Astrocyte of the spinal cord (primary cell): ENCODE results near the gene SLC25A18.

Source experiments
- DNase-seq: peaks from one replicate; pipeline ENCODE4 v3.0.0; 2011; ENCODE audit warnings: low read depth, low spot score
- H3K4me3 ChIP-seq: 2 replicates; pipeline ENCODE4 v1.5.1; 2011; ENCODE audit warnings: low read depth, mild to moderate bottlenecking, low read length, moderate library complexity
- in situ Hi-C: cut with HindIII; loops from 2 replicates; pipeline ENCODE4 v1.10.0; 2017; ENCODE audit warnings: low sequenced_read_pairs
- TF ChIP-seq, protein P1 (sequence below): IDR thresholded peaks from 2 replicates; pipeline ENCODE4 v1.5.1; 2012; ENCODE audit warnings: low read depth, mild to moderate bottlenecking, low read length, inconsistent platforms

Gene SLC25A18

GRCh38 chr22:17586831-17587440, 23.6 kb downstream of the SLC25A18 start:
- TF ChIP-seq, protein P1, sequence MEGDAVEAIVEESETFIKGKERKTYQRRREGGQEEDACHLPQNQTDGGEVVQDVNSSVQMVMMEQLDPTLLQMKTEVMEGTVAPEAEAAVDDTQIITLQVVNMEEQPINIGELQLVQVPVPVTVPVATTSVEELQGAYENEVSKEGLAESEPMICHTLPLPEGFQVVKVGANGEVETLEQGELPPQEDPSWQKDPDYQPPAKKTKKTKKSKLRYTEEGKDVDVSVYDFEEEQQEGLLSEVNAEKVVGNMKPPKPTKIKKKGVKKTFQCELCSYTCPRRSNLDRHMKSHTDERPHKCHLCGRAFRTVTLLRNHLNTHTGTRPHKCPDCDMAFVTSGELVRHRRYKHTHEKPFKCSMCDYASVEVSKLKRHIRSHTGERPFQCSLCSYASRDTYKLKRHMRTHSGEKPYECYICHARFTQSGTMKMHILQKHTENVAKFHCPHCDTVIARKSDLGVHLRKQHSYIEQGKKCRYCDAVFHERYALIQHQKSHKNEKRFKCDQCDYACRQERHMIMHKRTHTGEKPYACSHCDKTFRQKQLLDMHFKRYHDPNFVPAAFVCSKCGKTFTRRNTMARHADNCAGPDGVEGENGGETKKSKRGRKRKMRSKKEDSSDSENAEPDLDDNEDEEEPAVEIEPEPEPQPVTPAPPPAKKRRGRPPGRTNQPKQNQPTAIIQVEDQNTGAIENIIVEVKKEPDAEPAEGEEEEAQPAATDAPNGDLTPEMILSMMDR: no peak
- no peak for DNase-seq
- in situ Hi-C loops: no loop called here
- no peak overlapping the region for H3K4me3 ChIP-seq

- no peak overlapping the region for H3K4me3 ChIP-seq
- no peak for DNase-seq
- in situ Hi-C loops: no loop called here
- TF ChIP-seq, protein P1: no peak
Measured at GRCh38 chr22:17587629-17588028, 24.3 kb downstream of the SLC25A18 start.

DNA sequence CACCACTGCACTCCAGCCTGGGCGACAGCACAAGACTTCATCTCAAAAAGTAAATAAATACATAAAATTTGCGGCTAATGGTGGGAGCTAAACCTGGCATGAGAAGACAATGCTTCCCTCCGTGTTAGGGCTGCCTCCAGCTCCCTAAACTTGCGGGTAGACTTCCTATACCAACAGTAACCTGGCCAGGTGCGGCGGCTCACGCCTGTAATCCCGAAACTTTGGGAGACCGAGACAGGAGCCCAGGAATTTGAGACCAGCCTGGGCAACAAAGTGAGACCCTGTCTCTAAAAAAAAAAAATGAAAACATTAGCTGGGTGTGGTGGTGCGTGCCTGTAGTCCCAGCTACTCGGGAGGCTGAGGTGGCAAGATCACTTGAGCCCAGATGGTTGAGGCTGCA, 25.3 kb downstream of the SLC25A18 start:
- in situ Hi-C loops: no loop called here
- TF ChIP-seq, protein P1: no peak
- DNase-seq: no peak
- no peak overlapping the region for H3K4me3 ChIP-seq

DNA sequence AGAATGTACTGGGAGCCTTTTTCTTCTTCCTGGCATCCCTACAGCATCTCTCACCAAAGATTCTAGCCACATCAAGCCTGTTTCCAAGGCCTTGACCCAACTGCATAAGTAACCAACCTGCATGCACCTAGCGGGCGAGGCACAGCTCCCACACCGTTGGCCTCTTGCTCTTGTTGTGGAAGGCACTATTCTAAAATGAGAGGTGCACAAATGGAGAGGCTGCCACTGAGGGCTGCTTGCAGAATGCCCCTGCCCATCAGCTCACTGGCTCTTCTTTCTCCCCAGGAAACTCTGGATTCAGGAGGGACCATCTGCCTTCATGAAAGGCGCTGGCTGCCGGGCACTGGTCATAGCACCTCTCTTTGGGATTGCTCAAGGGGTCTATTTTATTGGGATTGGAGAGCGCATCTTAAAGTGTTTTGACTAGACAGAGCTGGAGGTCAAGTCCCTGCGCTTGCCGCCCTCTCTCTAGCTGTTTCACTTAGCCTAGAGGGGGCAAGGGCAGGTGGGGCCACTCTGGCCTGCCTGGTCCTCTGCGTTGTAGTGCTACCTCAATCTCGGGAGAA, 26.6 kb downstream of the SLC25A18 start:
- no peak overlapping the region for H3K4me3 ChIP-seq
- in situ Hi-C loops: no loop called here
- TF ChIP-seq, protein P1: no peak
- no peak for DNase-seq

- DNase-seq: no peak
- TF ChIP-seq, protein P1: no peak
- in situ Hi-C loops: no loop called here
- H3K4me3 ChIP-seq: no peak overlapping the region
Measured at GRCh38 chr22:17590586-17590985, 27.3 kb downstream of the SLC25A18 start.

DNA sequence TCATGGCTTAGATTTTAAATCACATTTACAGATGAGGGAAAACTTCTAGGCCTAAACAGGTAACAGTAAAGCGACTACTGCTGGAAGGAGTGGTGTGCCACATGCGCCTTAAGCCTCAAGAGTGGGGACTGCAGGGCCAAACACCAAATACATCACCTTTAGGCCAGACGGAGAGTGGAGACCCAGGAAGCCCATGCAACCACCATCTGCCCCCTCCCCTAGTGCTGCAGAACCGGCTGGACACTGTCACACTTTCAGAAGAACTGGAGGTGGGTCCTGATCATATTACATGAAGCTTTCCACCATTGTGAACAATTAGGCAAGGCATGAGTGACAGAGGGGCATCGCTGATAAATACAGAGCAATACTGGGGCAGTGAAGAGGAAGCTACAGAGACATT, 28.9 kb downstream of the SLC25A18 start:
- TF ChIP-seq, protein P1: no peak
- H3K4me3 ChIP-seq: no peak overlapping the region
- DNase-seq: no peak
- in situ Hi-C loops: no loop called here
